CD4-positive, alpha-beta T cell treated with Interleukin-21 for 1 hour (primary cell): ENCODE data around the gene DNAH7.

Experiments
- DNase-seq: peaks from one replicate; pipeline ENCODE4 v3.0.0-alpha.2; 2020

DNAH7 gene

GRCh38 chr2:195793881-195794280, 274.8 kb downstream of the DNAH7 start:
- DNase-seq = no peak

GRCh38 chr2:195782156-195782555, 286.5 kb downstream of the DNAH7 start:
- DNase-seq = no peak

GRCh38 chr2:195779491-195779890, 289.1 kb downstream of the DNAH7 start:
- DNase-seq = no peak

GRCh38 chr2:195769975-195770374, 298.7 kb downstream of the DNAH7 start:
- no peak for DNase-seq

GRCh38 chr2:195768431-195768830, 300.2 kb downstream of the DNAH7 start:
- no peak for DNase-seq

- DNase-seq = no peak
These were observed 301.9 kb downstream of the DNAH7 start for GRCh38 chr2:195766691-195767090.

- DNase-seq = no peak
These were observed 304.8 kb downstream of the DNAH7 start for GRCh38 chr2:195763866-195764265.

- DNase-seq = no peak
These were observed 308.8 kb downstream of the DNAH7 start for GRCh38 chr2:195759877-195760276.

- no peak for DNase-seq
These were observed 309.8 kb downstream of the DNAH7 start for GRCh38 chr2:195758846-195759245.

- DNase-seq = no peak
These were observed 312.3 kb downstream of the DNAH7 start for GRCh38 chr2:195756218-195756942.

GRCh38 chr2:195741191-195741590, 327.4 kb downstream of the DNAH7 start:
- DNase-seq = no peak

GRCh38 chr2:195737511-195738325, 330.9 kb downstream of the DNAH7 start:
- no peak for DNase-seq

GRCh38 chr2:195735347-195735746, 333.3 kb downstream of the DNAH7 start:
- DNase-seq = no peak

- DNase-seq = no peak
These were observed 333.7 kb downstream of the DNAH7 start for GRCh38 chr2:195734931-195735330.

- no peak for DNase-seq
These were observed 334.2 kb downstream of the DNAH7 start for GRCh38 chr2:195734395-195734794.

GRCh38 chr2:195733831-195734230, 334.8 kb downstream of the DNAH7 start:
- DNase-seq = no peak

GRCh38 chr2:195732574-195732973, 336.1 kb downstream of the DNAH7 start:
- no peak for DNase-seq

GRCh38 chr2:195730912-195731311, 337.7 kb downstream of the DNAH7 start:
- no peak for DNase-seq

- no peak for DNase-seq
These were observed 341.5 kb downstream of the DNAH7 start for GRCh38 chr2:195727106-195727505.

GRCh38 chr2:195722075-195722474, 346.6 kb downstream of the DNAH7 start:
- no peak for DNase-seq

GRCh38 chr2:195721042-195721441, 347.6 kb downstream of the DNAH7 start:
- no peak for DNase-seq

- no peak for DNase-seq
These were observed 352.2 kb downstream of the DNAH7 start for GRCh38 chr2:195716466-195716865.

- DNase-seq = no peak
These were observed 357.2 kb downstream of the DNAH7 start for GRCh38 chr2:195711478-195711877.
